HG02885 (cell line): Measurements from ENCODE around the gene PPARA.

ENCODE experiments used
- ATAC-seq: cut with Tn5 transposase; IDR thresholded peaks from one replicate; pipeline ENCODE4 v1.9.1; 2021; ENCODE audit warnings: mild to moderate bottlenecking; ENCODE audit not compliant: unreplicated experiment, poor library complexity

Gene PPARA

GRCh38 chr22:46286941-46287872, 136.9 kb downstream of the PPARA start:
- ATAC-seq = no peak

- peak; percentile 79 for ATAC-seq
These were observed 137.8 kb downstream of the PPARA start for GRCh38 chr22:46287873-46288751.

GRCh38 chr22:46288846-46289243, 138.5 kb downstream of the PPARA start:
- no peak for ATAC-seq

- no peak for ATAC-seq
These were observed 139.0 kb downstream of the PPARA start for GRCh38 chr22:46289244-46289891.

- no peak for ATAC-seq
These were observed 140.0 kb downstream of the PPARA start for GRCh38 chr22:46290121-46290842.

GRCh38 chr22:46290843-46291785, 140.8 kb downstream of the PPARA start:
- no peak for ATAC-seq

GRCh38 chr22:46292173-46292572, 141.8 kb downstream of the PPARA start:
- ATAC-seq = no peak

- no peak for ATAC-seq
These were observed 142.4 kb downstream of the PPARA start for GRCh38 chr22:46292732-46293131.
